ENCODE measurements around the gene MBOAT1.

DNA sequence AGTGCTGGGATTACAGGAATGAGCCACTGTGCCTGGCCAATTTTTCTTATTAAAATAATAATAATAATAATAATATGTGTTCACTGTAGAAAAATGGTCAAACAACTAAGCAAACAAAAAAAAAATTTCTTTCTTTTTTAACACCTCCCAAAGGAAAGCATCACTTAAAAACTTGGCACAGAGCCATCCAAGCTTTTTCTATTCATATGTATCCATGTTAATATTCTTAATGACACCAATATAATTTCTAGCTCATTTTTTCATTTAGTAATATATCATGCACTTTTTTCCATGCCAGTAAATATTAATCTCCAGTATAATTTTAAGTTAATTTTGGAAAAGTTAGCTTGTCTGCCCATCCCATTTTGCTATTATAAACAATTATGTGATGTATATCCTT, 101.8 kb downstream of the MBOAT1 start:
- TF ChIP-seq POLR2AphosphoS5 (IDR thresholded peaks at IDR 0.05) (no peak), POLR2A (IDR thresholded peaks at IDR 0.05) (no peak)
- TF ChIP-seq, protein P1, sequence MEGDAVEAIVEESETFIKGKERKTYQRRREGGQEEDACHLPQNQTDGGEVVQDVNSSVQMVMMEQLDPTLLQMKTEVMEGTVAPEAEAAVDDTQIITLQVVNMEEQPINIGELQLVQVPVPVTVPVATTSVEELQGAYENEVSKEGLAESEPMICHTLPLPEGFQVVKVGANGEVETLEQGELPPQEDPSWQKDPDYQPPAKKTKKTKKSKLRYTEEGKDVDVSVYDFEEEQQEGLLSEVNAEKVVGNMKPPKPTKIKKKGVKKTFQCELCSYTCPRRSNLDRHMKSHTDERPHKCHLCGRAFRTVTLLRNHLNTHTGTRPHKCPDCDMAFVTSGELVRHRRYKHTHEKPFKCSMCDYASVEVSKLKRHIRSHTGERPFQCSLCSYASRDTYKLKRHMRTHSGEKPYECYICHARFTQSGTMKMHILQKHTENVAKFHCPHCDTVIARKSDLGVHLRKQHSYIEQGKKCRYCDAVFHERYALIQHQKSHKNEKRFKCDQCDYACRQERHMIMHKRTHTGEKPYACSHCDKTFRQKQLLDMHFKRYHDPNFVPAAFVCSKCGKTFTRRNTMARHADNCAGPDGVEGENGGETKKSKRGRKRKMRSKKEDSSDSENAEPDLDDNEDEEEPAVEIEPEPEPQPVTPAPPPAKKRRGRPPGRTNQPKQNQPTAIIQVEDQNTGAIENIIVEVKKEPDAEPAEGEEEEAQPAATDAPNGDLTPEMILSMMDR (IDR thresholded peaks at IDR 0.05 in 8 of 11, conservative IDR thresholded peaks at IDR 0.05 in 3 of 11), result no peak
